ENCODE results near the gene ACD. TPM values are rescaled to one million over a fixed set of nuclear protein-coding genes. Genes with fewer than 3 reads are reported as not detected.

Gene ACD
- total RNA-seq, 4 donors from 2014 or later, result 20.9 to 33.7 (median 24.4) TPM

DNA sequence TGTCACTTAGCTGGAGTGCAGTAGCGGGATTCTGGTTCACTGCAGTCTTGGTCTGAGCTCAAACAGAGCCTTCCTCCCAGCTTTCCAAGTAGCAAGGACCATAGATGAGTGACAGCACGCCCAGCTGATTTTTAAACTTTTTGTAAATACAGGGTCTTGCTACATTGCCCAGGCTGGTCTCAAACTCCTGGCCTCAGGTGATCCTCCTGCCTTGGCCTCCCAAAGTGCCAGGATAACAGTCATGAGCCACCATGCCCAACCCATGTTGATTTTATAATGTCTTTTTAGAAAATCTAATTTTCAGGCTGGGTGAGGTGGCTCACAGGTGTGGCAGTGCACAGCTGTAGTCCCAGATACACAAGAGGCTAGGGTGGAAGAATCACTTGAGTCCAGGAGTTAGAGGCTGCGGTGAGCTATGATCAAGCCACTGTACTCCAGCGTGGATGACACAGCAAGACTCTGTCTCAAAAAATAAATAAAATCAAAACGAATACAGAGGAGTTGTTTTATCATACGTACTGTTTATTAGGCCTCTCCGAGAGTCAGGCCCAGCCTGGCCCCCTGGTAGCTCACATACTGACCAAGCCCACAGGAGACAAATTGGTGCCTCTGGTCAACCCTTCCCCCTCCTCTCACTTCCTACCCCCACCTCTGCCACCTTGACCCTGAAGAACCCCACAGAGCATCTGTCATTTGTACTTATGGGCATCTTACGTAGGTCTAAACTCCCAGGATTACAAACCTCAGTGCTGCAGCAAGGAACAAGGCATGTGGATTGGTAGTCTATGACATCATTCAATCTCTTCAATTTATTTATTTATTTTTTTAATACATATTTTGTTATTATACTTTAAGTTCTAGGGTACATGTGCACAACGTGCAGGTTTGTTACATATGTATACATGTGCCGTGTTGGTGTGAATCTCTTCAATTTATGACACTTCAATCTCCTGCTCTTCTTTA, 20.2 kb upstream of the ACD start:
- H3K36me3 ChIP-seq, result peaks cover 0 to 62% of the 10 kb centered on the region in 2 donors
- 92 to 96% methylated on average over 8 to 10 of the region's 10 CpGs for WGBS, 2 donors (ENCODE audit: low coverage in 1 of 2)

DNA sequence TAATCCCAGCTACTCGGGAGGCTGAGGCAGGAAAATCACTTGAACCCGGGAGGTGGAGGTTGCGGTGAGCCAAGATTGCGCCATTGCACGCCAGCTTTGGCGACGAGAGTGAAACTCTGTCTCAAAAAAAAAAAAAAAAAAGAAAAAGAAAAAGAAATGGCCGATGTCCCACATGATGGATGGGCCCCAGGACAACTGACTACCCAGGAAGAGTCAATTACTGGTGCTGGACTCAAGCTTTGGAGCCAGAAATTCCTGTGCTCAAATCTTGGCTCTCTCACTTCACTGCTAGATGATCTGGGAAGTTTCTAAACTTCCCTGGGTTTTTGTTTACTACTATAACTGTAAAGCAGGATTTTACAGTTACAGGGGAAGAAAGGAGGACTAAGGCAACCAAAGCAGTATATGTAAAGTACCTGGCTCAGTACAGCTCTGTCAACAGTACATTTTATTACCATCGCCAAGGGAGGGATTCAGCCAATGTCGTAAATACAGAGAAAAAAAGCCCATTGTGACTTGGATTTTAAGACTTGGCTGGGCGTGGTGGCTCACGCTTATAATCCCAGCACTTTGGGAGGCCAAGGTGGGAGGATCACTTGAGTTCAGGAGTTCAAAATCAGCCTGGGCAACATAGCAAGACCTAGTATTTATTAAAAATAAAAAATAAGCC, 18.4 kb upstream of the ACD start:
- no peaks in the 10 kb centered on the region for H3K27me3 ChIP-seq
- ATAC-seq, result no peak
- peaks cover 0 to 24% (median 0%) of the 10 kb centered on the region in 3 donors for H3K4me1 ChIP-seq
- H3K9me3 ChIP-seq, result no peaks in the 10 kb centered on the region
- 64 to 71% methylated on average over 6 to 10 of the region's 12 CpGs for WGBS, 2 donors (ENCODE audit: low coverage in 1 of 2)
- no peak overlapping the region for H3K4me3 ChIP-seq
- H3K36me3 ChIP-seq, result peaks cover 0 to 48% of the 10 kb centered on the region in 2 donors
- H3K27ac ChIP-seq, result no peak overlapping the region
- TF ChIP-seq POLR2AphosphoS5 (IDR thresholded peaks at IDR 0.05), result no peak
- TF ChIP-seq EP300 (IDR thresholded peaks at IDR 0.05), result no peak
- TF ChIP-seq, protein P1, sequence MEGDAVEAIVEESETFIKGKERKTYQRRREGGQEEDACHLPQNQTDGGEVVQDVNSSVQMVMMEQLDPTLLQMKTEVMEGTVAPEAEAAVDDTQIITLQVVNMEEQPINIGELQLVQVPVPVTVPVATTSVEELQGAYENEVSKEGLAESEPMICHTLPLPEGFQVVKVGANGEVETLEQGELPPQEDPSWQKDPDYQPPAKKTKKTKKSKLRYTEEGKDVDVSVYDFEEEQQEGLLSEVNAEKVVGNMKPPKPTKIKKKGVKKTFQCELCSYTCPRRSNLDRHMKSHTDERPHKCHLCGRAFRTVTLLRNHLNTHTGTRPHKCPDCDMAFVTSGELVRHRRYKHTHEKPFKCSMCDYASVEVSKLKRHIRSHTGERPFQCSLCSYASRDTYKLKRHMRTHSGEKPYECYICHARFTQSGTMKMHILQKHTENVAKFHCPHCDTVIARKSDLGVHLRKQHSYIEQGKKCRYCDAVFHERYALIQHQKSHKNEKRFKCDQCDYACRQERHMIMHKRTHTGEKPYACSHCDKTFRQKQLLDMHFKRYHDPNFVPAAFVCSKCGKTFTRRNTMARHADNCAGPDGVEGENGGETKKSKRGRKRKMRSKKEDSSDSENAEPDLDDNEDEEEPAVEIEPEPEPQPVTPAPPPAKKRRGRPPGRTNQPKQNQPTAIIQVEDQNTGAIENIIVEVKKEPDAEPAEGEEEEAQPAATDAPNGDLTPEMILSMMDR (IDR thresholded peaks at IDR 0.05), result no peak
- TF ChIP-seq POLR2A (IDR thresholded peaks at IDR 0.05), result no peak

More for the DNA sequence above, 20.2 kb upstream of the ACD start:
- Histone ChIP-seq H3K4me3 (no peak overlapping the region), H3K9me3 (no peaks in the 10 kb centered on the region), H3K27me3 (no peaks in the 10 kb centered on the region), H3K4me1 (peaks cover 0 to 7% (median 0%) of the 10 kb centered on the region in 3 donors), H3K27ac (no peak overlapping the region)
- TF ChIP-seq POLR2A (IDR thresholded peaks at IDR 0.05) (no peak), POLR2AphosphoS5 (IDR thresholded peaks at IDR 0.05) (no peak), EP300 (IDR thresholded peaks at IDR 0.05) (no peak)
- TF ChIP-seq, protein P1 (IDR thresholded peaks at IDR 0.05), result no peak
- no peak for ATAC-seq

DNA sequence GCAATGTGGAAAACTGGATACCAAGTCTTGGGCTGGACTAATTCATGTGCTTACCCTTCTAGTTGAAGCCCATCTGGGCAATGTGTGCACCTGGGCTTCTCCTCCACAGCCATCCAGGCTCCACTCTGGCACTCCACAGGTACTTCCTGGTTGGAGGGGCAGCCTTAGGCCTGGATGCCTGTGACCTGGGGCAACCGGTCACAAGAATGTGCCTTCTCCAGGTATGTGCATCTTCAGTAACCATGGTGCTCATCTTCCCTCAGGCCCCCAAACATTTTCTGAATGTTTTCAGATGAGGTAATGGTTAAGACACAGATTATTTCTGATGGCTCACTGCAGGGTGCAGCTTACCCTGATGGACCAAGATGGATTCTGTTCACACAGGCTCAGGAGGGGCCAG, 17.7 kb upstream of the ACD start:
- H3K36me3 ChIP-seq, result peaks cover 0 to 40% of the 10 kb centered on the region in 2 donors
- WGBS, 2 donors (ENCODE audit: low coverage in 1 of 2), result 100% methylated on average over 1 of the region's 1 CpG; no CpG with 5 or more reads in 1 of the 2 donors
- H3K4me3 ChIP-seq, result no peak overlapping the region
- H3K27me3 ChIP-seq, result no peaks in the 10 kb centered on the region
- no peak overlapping the region for H3K27ac ChIP-seq
- peaks cover 0 to 32% (median 0%) of the 10 kb centered on the region in 3 donors for H3K4me1 ChIP-seq
- no peak for ATAC-seq
- H3K9me3 ChIP-seq, result no peaks in the 10 kb centered on the region
- no peak for TF ChIP-seq POLR2AphosphoS5 (IDR thresholded peaks at IDR 0.05)
- TF ChIP-seq, protein P1 (IDR thresholded peaks at IDR 0.05), result no peak
- no peak for TF ChIP-seq POLR2A (IDR thresholded peaks at IDR 0.05)

DNA sequence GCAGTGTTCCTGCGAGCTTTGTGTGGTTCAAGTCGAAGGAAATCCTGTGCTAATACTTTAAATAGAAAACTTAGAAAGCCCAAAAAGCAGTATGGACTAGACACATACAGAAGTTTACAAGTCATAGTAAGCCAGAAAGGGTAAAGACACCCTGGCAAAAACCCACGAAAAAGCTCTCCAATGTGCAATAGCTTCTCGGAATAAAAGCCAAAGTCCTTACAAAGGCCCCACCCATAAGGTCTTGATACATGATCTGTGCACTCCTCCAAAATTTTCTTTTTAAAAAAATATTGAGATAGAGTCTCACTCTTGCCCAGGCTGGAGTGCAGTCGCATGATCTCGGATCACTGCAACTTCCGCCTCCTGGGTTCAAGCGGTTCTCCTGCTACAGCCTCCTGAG, 16.9 kb upstream of the ACD start:
- Histone ChIP-seq H3K27ac (no peak overlapping the region), H3K4me3 (no peak overlapping the region), H3K9me3 (no peaks in the 10 kb centered on the region), H3K36me3 (peaks cover 0 to 34% of the 10 kb centered on the region in 2 donors), H3K27me3 (no peaks in the 10 kb centered on the region), H3K4me1 (peaks cover 0 to 37% (median 0%) of the 10 kb centered on the region in 3 donors)
- WGBS, 2 donors (ENCODE audit: low coverage in 1 of 2), result 70 to 74% methylated on average over 2 to 8 of the region's 8 CpGs
- TF ChIP-seq POLR2A (IDR thresholded peaks at IDR 0.05) (no peak), EP300 (IDR thresholded peaks at IDR 0.05) (no peak), POLR2AphosphoS5 (IDR thresholded peaks at IDR 0.05) (no peak)
- TF ChIP-seq, protein P1 (IDR thresholded peaks at IDR 0.05), result no peak
- ATAC-seq, result no peak

Data from gastroesophageal sphincter (tissue), 4 donors.